ENCODE data around the gene CSRP1.

DNA sequence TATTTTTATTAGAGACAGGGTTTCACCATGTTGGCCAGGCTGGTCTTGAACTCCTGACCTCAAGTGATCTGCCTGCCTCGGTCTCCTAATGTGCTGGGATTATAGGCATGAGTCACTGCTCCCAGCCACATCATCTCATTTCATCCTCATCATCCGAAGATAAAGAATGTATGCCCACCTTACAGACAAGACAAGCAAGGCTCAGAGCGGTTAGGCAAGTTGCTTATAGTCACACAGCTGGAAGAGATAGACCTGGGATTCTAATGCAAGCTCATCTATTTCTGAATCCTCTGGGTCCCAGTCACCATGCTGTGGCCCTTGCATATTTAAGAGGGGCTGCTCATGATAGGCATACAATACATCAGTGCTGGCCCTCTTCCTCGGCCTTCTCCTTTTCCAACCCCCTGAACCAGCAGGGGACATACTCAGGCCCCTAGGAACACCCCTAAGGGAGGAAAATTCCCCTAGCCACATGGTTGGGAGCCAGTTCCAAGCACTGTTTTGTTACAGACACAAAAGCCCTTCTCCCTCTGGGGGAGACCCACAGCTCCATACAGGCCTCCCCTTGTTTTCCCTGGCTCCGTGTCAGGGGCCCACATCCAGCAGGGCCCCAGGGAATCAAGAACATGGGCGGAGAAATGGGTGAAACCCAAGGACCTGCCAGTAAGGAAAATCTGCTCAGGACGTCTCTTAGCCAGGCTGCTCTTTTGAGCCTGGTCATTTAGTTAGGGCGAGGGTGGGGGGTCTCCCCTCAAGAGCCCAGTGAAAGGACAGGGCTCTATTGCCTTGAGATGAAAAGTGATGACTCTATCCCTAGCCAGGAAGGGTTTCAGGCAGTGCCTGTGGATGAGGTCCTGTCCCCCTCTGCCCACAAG lies 6.9 kb downstream of the CSRP1 start:
- TF ChIP-seq, protein P1, sequence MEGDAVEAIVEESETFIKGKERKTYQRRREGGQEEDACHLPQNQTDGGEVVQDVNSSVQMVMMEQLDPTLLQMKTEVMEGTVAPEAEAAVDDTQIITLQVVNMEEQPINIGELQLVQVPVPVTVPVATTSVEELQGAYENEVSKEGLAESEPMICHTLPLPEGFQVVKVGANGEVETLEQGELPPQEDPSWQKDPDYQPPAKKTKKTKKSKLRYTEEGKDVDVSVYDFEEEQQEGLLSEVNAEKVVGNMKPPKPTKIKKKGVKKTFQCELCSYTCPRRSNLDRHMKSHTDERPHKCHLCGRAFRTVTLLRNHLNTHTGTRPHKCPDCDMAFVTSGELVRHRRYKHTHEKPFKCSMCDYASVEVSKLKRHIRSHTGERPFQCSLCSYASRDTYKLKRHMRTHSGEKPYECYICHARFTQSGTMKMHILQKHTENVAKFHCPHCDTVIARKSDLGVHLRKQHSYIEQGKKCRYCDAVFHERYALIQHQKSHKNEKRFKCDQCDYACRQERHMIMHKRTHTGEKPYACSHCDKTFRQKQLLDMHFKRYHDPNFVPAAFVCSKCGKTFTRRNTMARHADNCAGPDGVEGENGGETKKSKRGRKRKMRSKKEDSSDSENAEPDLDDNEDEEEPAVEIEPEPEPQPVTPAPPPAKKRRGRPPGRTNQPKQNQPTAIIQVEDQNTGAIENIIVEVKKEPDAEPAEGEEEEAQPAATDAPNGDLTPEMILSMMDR (IDR thresholded peaks at IDR 0.05): no peak
- TF ChIP-seq EZH2 (IDR thresholded peaks at IDR 0.05; ENCODE audit: borderline replicate concordance, insufficient read depth, low read depth, low read length, poor library complexity, severe bottlenecking): no peak
